ENCODE measurements around the gene CCL7. TPM values are rescaled to one million over a fixed set of nuclear protein-coding genes. Genes with fewer than 3 reads are reported as not detected.

Gene CCL7
- polyA plus RNA-seq, 1 donor from 2014 or later, result not detected

- Histone ChIP-seq H3K9ac (ENCODE audit: low read length) (no peak overlapping the region), H3K27ac (ENCODE audit: low read length) (no peak overlapping the region), H3K9me2 (ENCODE audit: insufficient read depth, low read length) (no peaks in the 10 kb centered on the region), H3K36me3 (ENCODE audit: insufficient read depth, low read length) (no peaks in the 10 kb centered on the region), H3F3A (ENCODE audit: insufficient read depth, low read length, poor library complexity, severe bottlenecking) (no peaks in the 10 kb centered on the region), H3K4me3 (ENCODE audit: low read length) (no peak overlapping the region), H2AFZ (ENCODE audit: low read depth, low read length) (no peak overlapping the region), H3K4me2 (ENCODE audit: low read length) (no peak overlapping the region), H3K9me3 (ENCODE audit: low read length) (no peaks in the 10 kb centered on the region), H3K27me3 (ENCODE audit: insufficient read depth, low read depth, low read length) (no peaks in the 10 kb centered on the region), H4K20me1 (ENCODE audit: insufficient read depth) (no peaks in the 10 kb centered on the region), H3K79me2 (replicated peaks; ENCODE audit: insufficient read depth, low read length) (no peaks in the 10 kb centered on the region)
- TF ChIP-seq EP300 (conservative IDR thresholded peaks at IDR 0.05; ENCODE audit: poor library complexity, severe bottlenecking), result no peak
- TF ChIP-seq SMC3 (conservative IDR thresholded peaks at IDR 0.05; ENCODE audit: poor library complexity), result no peak
- no peak for TF ChIP-seq REST (IDR thresholded peaks at IDR 0.05; ENCODE audit: borderline replicate concordance)
- TF ChIP-seq POLR2AphosphoS5 (IDR thresholded peaks at IDR 0.05), result no peak
- TF ChIP-seq EZH2 (IDR thresholded peaks at IDR 0.05; ENCODE audit: borderline replicate concordance, insufficient read depth, low read length, poor library complexity, severe bottlenecking), result no peak
- TF ChIP-seq RAD21 (conservative IDR thresholded peaks at IDR 0.05), result no peak
- no peak for TF ChIP-seq CTCF (IDR thresholded peaks at IDR 0.05; ENCODE audit: poor library complexity, severe bottlenecking)
- TF ChIP-seq MXI1 (conservative IDR thresholded peaks at IDR 0.05; ENCODE audit: poor library complexity, severe bottlenecking), result no peak
- TF ChIP-seq TAF1 (IDR thresholded peaks at IDR 0.05; ENCODE audit: low read depth), result no peak
These were observed 37.1 kb downstream of the CCL7 start for GRCh38 chr17:34307110-34307509.

GRCh38 chr17:34308371-34308770 is 38.4 kb downstream of the CCL7 start:
- Histone ChIP-seq H3K27me3 (ENCODE audit: insufficient read depth, low read depth, low read length) (no peaks in the 10 kb centered on the region), H3K4me2 (ENCODE audit: low read length) (no peak overlapping the region)

More at GRCh38 chr17:34308371-34308770, 38.4 kb downstream of the CCL7 start:
- H3K4me3 ChIP-seq (ENCODE audit: low read length), result no peak overlapping the region
- TF ChIP-seq EP300 (conservative IDR thresholded peaks at IDR 0.05; ENCODE audit: poor library complexity, severe bottlenecking) (no peak), TAF1 (IDR thresholded peaks at IDR 0.05; ENCODE audit: low read depth) (no peak), CTCF (IDR thresholded peaks at IDR 0.05; ENCODE audit: poor library complexity, severe bottlenecking) (no peak), EZH2 (IDR thresholded peaks at IDR 0.05; ENCODE audit: borderline replicate concordance, insufficient read depth, low read length, poor library complexity, severe bottlenecking) (no peak), MXI1 (conservative IDR thresholded peaks at IDR 0.05; ENCODE audit: poor library complexity, severe bottlenecking) (no peak), RAD21 (conservative IDR thresholded peaks at IDR 0.05) (no peak), REST (IDR thresholded peaks at IDR 0.05; ENCODE audit: borderline replicate concordance) (no peak), SMC3 (conservative IDR thresholded peaks at IDR 0.05; ENCODE audit: poor library complexity) (no peak), POLR2AphosphoS5 (IDR thresholded peaks at IDR 0.05) (no peak)
- no peaks in the 10 kb centered on the region for H3K9me2 ChIP-seq (ENCODE audit: insufficient read depth, low read length)
- H4K20me1 ChIP-seq (ENCODE audit: insufficient read depth), result no peaks in the 10 kb centered on the region
- H3K9ac ChIP-seq (ENCODE audit: low read length), result no peak overlapping the region
- no peaks in the 10 kb centered on the region for H3K79me2 ChIP-seq (replicated peaks; ENCODE audit: insufficient read depth, low read length)
- no peak overlapping the region for H2AFZ ChIP-seq (ENCODE audit: low read depth, low read length)
- no peaks in the 10 kb centered on the region for H3F3A ChIP-seq (ENCODE audit: insufficient read depth, low read length, poor library complexity, severe bottlenecking)
- H3K9me3 ChIP-seq (ENCODE audit: low read length), result no peaks in the 10 kb centered on the region
- H3K27ac ChIP-seq (ENCODE audit: low read length), result no peak overlapping the region
- no peaks in the 10 kb centered on the region for H3K36me3 ChIP-seq (ENCODE audit: insufficient read depth, low read length)

Measured in neural cell (in vitro differentiated cells).